HepG2 (cell line): ENCODE data around the gene TAOK3. TPM values are rescaled to one million over a fixed set of nuclear protein-coding genes. Genes with fewer than 3 reads are reported as not detected.
A peak's percentile ranks its signal among the peaks of the same experiment; 100 is the strongest.

ENCODE experiments used
- ATAC-seq: fragments of 200-7000 bp; cut with Tn5 transposase; 3 replicates; pipeline ENCODE4 v1.9.1; 2020; ENCODE audit warnings: mild to moderate bottlenecking, moderate library complexity
- BruUV-seq: library from RNA; stranded (reverse); fragments of 400-500 nt; replicated peaks from 2 replicates; lab custom pipeline; 2021; lab: Mats Ljungman, UMichigan
- CTCF ChIA-PET: fragments of 300-600 bp; formaldehyde crosslinking; extraction: SDS; loops from one replicate; lab custom pipeline; 2021; ENCODE audit warnings: low total read pairs, inconsistent platforms, low intra/inter-chr PET ratio; lab: Yijun Ruan, JAX
- POLR2A ChIA-PET: fragments of 350-600 bp; sonication (Branson Sonifier 250); formaldehyde crosslinking; loops from one replicate; lab custom pipeline; 2020; ENCODE audit warnings: antibody characterized with exemption, inconsistent platforms; lab: Yijun Ruan, JAX
- DNase-seq: peaks from one replicate; pipeline ENCODE4 v3.0.0-alpha.2; 2015; ENCODE audit warnings: low spot score
- FAIRE-seq: peaks from 3 replicates; lab custom pipeline; 2011; peaks lifted over from hg19 to GRCh38; lab: Jason Lieb, UNC
- H2AFZ ChIP-seq: one replicate; pipeline ENCODE4 v1.6.1; 2011; ENCODE audit warnings: low read length, inconsistent platforms
- H3K27ac ChIP-seq: fragments of 300-600 bp; 3 replicates; pipeline ENCODE4 v1.8.0; 2011; ENCODE audit warnings: mixed run types, mild to moderate bottlenecking, mixed read lengths, low read length, inconsistent platforms; ENCODE audit not compliant: insufficient read depth; ENCODE audit errors: extremely low read length
- H3K27me3 ChIP-seq, 2 experiments: fragments of 200-600 bp in 1 of 2; 2 replicates in 1 of 2; 3 replicates in 1 of 2; pipeline versions ENCODE4 v1.6.0 to v1.8.0; 2011; ENCODE audit warnings: low read length in 2 of 2, mild to moderate bottlenecking in 2 of 2, moderate library complexity in 2 of 2, inconsistent platforms in 1 of 2; ENCODE audit not compliant: insufficient read depth in 2 of 2, control insufficient read depth in 1 of 2
- H3K36me3 ChIP-seq, 2 experiments: fragments of 200-600 bp in 1 of 2; replicated peaks in 1 of 2; 2 replicates in 1 of 2; 3 replicates in 1 of 2; pipeline versions ENCODE4 v1.5.1 to v1.8.0; 2011; ENCODE audit warnings: low read length in 2 of 2, inconsistent platforms in 1 of 2; ENCODE audit not compliant: insufficient read depth in 2 of 2, control insufficient read depth in 1 of 2
- H3K4me1 ChIP-seq: 2 replicates; pipeline ENCODE4 v1.5.1; 2012; ENCODE audit warnings: low read length, inconsistent platforms; ENCODE audit not compliant: insufficient read depth
- H3K4me2 ChIP-seq: 2 replicates; pipeline ENCODE4 v1.6.0; 2011; ENCODE audit warnings: low read depth, low read length, inconsistent platforms
- H3K4me3 ChIP-seq, 3 experiments: fragments of 200-600 bp in 1 of 3; sonication (generic), shearing (Covaris generic) in 1 of 3; replicated peaks in 1 of 3; 2 replicates each; pipeline ENCODE4 v1.5.1; 2011 to 2016; ENCODE audit warnings: low read length in 3 of 3, inconsistent platforms in 2 of 3, low read depth in 2 of 3, mild to moderate bottlenecking in 2 of 3, control low read depth in 1 of 3, mixed read lengths in 1 of 3; ENCODE audit not compliant: insufficient read depth in 1 of 3
- H3K79me2 ChIP-seq: one replicate; pipeline ENCODE4 v1.6.1; 2011; ENCODE audit warnings: low read length, inconsistent platforms; ENCODE audit not compliant: insufficient read depth
- H3K9ac ChIP-seq: 2 replicates; pipeline ENCODE4 v1.6.0; 2011; ENCODE audit warnings: mild to moderate bottlenecking, low read depth, low read length, inconsistent platforms; ENCODE audit not compliant: insufficient read depth
- H3K9me3 ChIP-seq: 2 replicates; pipeline ENCODE4 v1.5.1; 2012; ENCODE audit warnings: mild to moderate bottlenecking, low read length
- H4K20me1 ChIP-seq: 2 replicates; pipeline ENCODE4 v1.6.0; 2011; ENCODE audit warnings: inconsistent platforms, mild to moderate bottlenecking, low read length, moderate library complexity; ENCODE audit not compliant: insufficient read depth
- ATF3 ChIP-seq: sonication (generic); formaldehyde crosslinking; IDR thresholded peaks from 2 replicates; pipeline ENCODE4 v1.4.0; 2020; ENCODE audit warnings: missing genetic modification reagents
- FOSL1 ChIP-seq: sonication (generic); formaldehyde crosslinking; IDR thresholded peaks from 2 replicates; pipeline ENCODE4 v1.9.0; 2021; ENCODE audit warnings: missing genetic modification reagents, borderline replicate concordance
- MAFF ChIP-seq: IDR thresholded peaks from 2 replicates; pipeline ENCODE4 v1.6.1; 2011; ENCODE audit warnings: low read depth, low read length, improper control_type of control experiment
- MAFK ChIP-seq, 2 experiments: IDR thresholded peaks in 1 of 2; conservative IDR thresholded peaks in 1 of 2; 2 replicates each; pipeline ENCODE4 v1.6.1; 2011; ENCODE audit warnings: improper control_type of control experiment in 2 of 2, low read length in 2 of 2
- PRDM10 ChIP-seq: sonication (generic); formaldehyde crosslinking; IDR thresholded peaks from 2 replicates; pipeline ENCODE4 v1.4.0; 2020; ENCODE audit warnings: low read depth, missing genetic modification reagents
- ZNF232 ChIP-seq: sonication (generic); formaldehyde crosslinking; IDR thresholded peaks from 2 replicates; pipeline ENCODE4 v1.4.0; 2020; ENCODE audit warnings: missing genetic modification reagents, borderline replicate concordance
- ZNF430 ChIP-seq: sonication (generic); formaldehyde crosslinking; IDR thresholded peaks from 2 replicates; pipeline ENCODE4 v1.9.0; 2021; ENCODE audit warnings: mild to moderate bottlenecking, missing genetic modification reagents
- WGBS: methylation state at CpG from one replicate; pipeline ENCODE4 v1.1.6; 2017; ENCODE audit warnings: low lambda C conversion rate; 5-methylcytosine and 5-hydroxymethylcytosine counted together
- in situ Hi-C: cut with HindIII; loops from 2 replicates; pipeline ENCODE4 v1.10.0; 2017; ENCODE audit warnings: low pct_unique_long_range_greater_than_20kb; ENCODE audit not compliant: extremely low pct_ligation_motif_present
- intact Hi-C: fragments of 100-400 bp; cut with micrococcal nuclease; formaldehyde crosslinking; loops from one replicate; pipeline ENCODE4 v1.10.0; 2022; ENCODE audit not compliant: unreplicated experiment
- polyA plus RNA-seq, 8 experiments: library from polyadenylated mRNA; depleted of rRNA in 3 of 8; stranded (reverse) in 7 of 8; unstranded in 1 of 8; fragments of >200 nt; fragmentation: Illumina TruSeq in 4 of 8; extraction: Trizol in 4 of 8; gene quantifications; 2 replicates each; pipeline versions ENCODE4 v1.2.1 to v1.2.3, GENCODE V29; 2011 to 2016; ENCODE audit warnings: low read depth in 4 of 8, missing spikeins in 1 of 8, mixed read lengths in 1 of 8; ENCODE audit not compliant: insufficient read depth in 1 of 8
- total RNA-seq, 5 experiments: library from RNA; depleted of rRNA; stranded (reverse); fragments of >200 nt; fragmentation: Illumina TruSeq; extraction: Trizol; gene quantifications; 2 replicates each; pipeline ENCODE4 v1.2.3, GENCODE V29; 2016; ENCODE audit warnings: low read depth in 1 of 5

The TAOK3 gene
- total and polyA plus RNA-seq, 2 of the 13 experiments (the other 11 are each of a cell fraction or from before 2014, with no cell fraction given), result 10.4 to 12.3 TPM

GRCh38 chr12:118101051-118101450 lies 271.7 kb downstream of the TAOK3 start:
- DNase-seq (no peak), FAIRE-seq (no peak), ATAC-seq (no peak)
- Histone ChIP-seq H3K4me2 (no peak overlapping the region), H3K4me3 (no peak overlapping the region), H3K27me3 (no peaks in the 10 kb centered on the region), H3K36me3 (no peaks in the 10 kb centered on the region; a peak in 1 of 5 replicates), H3K9me3 (no peaks in the 10 kb centered on the region), H3K27ac (no peak overlapping the region), H3K79me2 (no peaks in the 10 kb centered on the region), H4K20me1 (no peaks in the 10 kb centered on the region), H3K9ac (no peak overlapping the region), H3K4me1 (peaks cover 33% of the 10 kb centered on the region), H2AFZ (no peak overlapping the region)
- ChIA-PET CTCF (no interaction called here), POLR2A (no interaction called here)
- TF ChIP-seq ZNF232 (no peak), PRDM10 (CRISPR knock-in tag) (no peak), MAFK (conservative IDR thresholded peaks at IDR 0.05 in 1 of 2, IDR thresholded peaks at IDR 0.05 in 1 of 2; ENCODE audit: low read length in 2 of 2) (peak; percentile 68), MAFF (peak; percentile 62), ATF3 (no peak), FOSL1 (CRISPR knock-in tag) (no peak), ZNF430 (CRISPR knock-in tag) (no peak)
- intact Hi-C loops (loop anchor here (5.0 kb wide), 1 partner anchor 224 kb away; no protein-coding TSS in a partner anchor), in situ Hi-C loops (no loop called here)
- BruUV-seq, result no TSS peak
- 95% methylated on average over 3 of the region's 3 CpGs for WGBS

Other genes starting within 250 kb of the TAOK3 start
- gene PEBP1, start 236.8 kb downstream of the TAOK3 start, total RNA-seq (2016; rRNA removed; fragmentation: Illumina TruSeq; extraction: Trizol), result 1,505 and 1,984 TPM in 2 replicates
- gene PEBP1, start 236.8 kb downstream of the TAOK3 start, polyA plus RNA-seq (2011; rRNA removed), result 437 and 538 TPM in 2 replicates
- 33.1 and 37.8 TPM in 2 replicates for gene SUDS3, start 3.6 kb upstream of the TAOK3 start, total RNA-seq (2016; rRNA removed; fragmentation: Illumina TruSeq; extraction: Trizol)
- gene SUDS3, start 3.6 kb upstream of the TAOK3 start, polyA plus RNA-seq (2011; rRNA removed), result 17.7 and 20.2 TPM in 2 replicates